ENCODE results near the gene TMEM179. TPM values are rescaled to one million over a fixed set of nuclear protein-coding genes. Genes with fewer than 3 reads are reported as not detected.

The TMEM179 gene
- total RNA-seq, 1 experiment from 2014 or later, result 3.4 TPM

DNA sequence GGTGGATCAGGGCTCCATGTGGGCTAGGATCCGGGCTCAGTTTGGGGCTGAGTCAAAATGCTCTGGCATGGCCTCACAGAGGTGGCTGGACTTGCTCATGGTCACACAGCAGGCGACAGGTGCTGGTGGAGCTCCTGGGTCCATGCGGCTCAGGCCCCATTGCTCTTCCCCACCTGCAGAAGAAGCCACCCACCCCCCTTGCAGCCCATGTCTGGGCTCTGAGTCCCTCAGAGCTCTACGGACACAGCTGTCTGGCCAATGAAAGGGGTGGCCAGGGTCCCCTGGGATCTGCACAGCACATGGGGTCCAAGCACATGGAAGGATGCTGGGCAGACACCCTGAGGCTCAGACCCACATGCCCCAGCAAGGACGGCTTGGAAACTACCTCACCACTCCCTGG is 42.0 kb downstream of the TMEM179 start:
- Histone ChIP-seq H3K4me1 (ENCODE audit: control insufficient read depth, insufficient read depth, low read length) (peaks cover 6% of the 10 kb centered on the region), H3K9me3 (ENCODE audit: control insufficient read depth, insufficient read depth, low read depth, low read length) (no peaks in the 10 kb centered on the region), H3K4me3 (ENCODE audit: low read depth in 2 of 2, low read length in 2 of 2) (no peak overlapping the region), H3K27me3 (ENCODE audit: control insufficient read depth, insufficient read depth, low read length) (no peaks in the 10 kb centered on the region), H3K27ac (ENCODE audit: low read length) (no peak overlapping the region), H3K36me3 (ENCODE audit: control insufficient read depth, insufficient read depth, low read length) (no peaks in the 10 kb centered on the region)
- intact Hi-C loops (cut with micrococcal nuclease; ENCODE audit: unreplicated experiment) (loop anchor here (10.0 kb wide), 1 partner anchor 488 kb away; no protein-coding TSS in a partner anchor), in situ Hi-C loops (cut with HindIII; ENCODE audit: low pct_unique_long_range_greater_than_20kb, low sequenced_read_pairs) (no loop called here)
- CTCF ChIA-PET, result interaction anchor here (0.9 kb wide), 1 partner anchor 424 kb away, joined by 5 read pairs; no protein-coding TSS in a partner anchor
- DNase-seq (ENCODE audit: low read depth, low spot score) (no peak), ATAC-seq (no peak)
- POLR2A ChIA-PET, result no interaction called here
- BruUV-seq (replicated peaks), result no TSS peak
- no peak for TF ChIP-seq SIN3A (IDR thresholded peaks at IDR 0.05; ENCODE audit: borderline replicate concordance, insufficient read depth, low read depth, low read length)
- TF ChIP-seq, protein P1, sequence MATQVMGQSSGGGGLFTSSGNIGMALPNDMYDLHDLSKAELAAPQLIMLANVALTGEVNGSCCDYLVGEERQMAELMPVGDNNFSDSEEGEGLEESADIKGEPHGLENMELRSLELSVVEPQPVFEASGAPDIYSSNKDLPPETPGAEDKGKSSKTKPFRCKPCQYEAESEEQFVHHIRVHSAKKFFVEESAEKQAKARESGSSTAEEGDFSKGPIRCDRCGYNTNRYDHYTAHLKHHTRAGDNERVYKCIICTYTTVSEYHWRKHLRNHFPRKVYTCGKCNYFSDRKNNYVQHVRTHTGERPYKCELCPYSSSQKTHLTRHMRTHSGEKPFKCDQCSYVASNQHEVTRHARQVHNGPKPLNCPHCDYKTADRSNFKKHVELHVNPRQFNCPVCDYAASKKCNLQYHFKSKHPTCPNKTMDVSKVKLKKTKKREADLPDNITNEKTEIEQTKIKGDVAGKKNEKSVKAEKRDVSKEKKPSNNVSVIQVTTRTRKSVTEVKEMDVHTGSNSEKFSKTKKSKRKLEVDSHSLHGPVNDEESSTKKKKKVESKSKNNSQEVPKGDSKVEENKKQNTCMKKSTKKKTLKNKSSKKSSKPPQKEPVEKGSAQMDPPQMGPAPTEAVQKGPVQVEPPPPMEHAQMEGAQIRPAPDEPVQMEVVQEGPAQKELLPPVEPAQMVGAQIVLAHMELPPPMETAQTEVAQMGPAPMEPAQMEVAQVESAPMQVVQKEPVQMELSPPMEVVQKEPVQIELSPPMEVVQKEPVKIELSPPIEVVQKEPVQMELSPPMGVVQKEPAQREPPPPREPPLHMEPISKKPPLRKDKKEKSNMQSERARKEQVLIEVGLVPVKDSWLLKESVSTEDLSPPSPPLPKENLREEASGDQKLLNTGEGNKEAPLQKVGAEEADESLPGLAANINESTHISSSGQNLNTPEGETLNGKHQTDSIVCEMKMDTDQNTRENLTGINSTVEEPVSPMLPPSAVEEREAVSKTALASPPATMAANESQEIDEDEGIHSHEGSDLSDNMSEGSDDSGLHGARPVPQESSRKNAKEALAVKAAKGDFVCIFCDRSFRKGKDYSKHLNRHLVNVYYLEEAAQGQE (IDR thresholded peaks at IDR 0.05; ENCODE audit: insufficient read depth in 1 of 2, low read depth in 2 of 2, low read length in 1 of 2), result no peak
- no peak for TF ChIP-seq TCF7L2 (IDR thresholded peaks at IDR 0.05; ENCODE audit: low read depth, low read length)
- TF ChIP-seq, protein P2, sequence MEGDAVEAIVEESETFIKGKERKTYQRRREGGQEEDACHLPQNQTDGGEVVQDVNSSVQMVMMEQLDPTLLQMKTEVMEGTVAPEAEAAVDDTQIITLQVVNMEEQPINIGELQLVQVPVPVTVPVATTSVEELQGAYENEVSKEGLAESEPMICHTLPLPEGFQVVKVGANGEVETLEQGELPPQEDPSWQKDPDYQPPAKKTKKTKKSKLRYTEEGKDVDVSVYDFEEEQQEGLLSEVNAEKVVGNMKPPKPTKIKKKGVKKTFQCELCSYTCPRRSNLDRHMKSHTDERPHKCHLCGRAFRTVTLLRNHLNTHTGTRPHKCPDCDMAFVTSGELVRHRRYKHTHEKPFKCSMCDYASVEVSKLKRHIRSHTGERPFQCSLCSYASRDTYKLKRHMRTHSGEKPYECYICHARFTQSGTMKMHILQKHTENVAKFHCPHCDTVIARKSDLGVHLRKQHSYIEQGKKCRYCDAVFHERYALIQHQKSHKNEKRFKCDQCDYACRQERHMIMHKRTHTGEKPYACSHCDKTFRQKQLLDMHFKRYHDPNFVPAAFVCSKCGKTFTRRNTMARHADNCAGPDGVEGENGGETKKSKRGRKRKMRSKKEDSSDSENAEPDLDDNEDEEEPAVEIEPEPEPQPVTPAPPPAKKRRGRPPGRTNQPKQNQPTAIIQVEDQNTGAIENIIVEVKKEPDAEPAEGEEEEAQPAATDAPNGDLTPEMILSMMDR (IDR thresholded peaks at IDR 0.05), result no peak
- TF ChIP-seq POLR2AphosphoS5 (IDR thresholded peaks at IDR 0.05; ENCODE audit: low read depth, low read length), result no peak

DNA sequence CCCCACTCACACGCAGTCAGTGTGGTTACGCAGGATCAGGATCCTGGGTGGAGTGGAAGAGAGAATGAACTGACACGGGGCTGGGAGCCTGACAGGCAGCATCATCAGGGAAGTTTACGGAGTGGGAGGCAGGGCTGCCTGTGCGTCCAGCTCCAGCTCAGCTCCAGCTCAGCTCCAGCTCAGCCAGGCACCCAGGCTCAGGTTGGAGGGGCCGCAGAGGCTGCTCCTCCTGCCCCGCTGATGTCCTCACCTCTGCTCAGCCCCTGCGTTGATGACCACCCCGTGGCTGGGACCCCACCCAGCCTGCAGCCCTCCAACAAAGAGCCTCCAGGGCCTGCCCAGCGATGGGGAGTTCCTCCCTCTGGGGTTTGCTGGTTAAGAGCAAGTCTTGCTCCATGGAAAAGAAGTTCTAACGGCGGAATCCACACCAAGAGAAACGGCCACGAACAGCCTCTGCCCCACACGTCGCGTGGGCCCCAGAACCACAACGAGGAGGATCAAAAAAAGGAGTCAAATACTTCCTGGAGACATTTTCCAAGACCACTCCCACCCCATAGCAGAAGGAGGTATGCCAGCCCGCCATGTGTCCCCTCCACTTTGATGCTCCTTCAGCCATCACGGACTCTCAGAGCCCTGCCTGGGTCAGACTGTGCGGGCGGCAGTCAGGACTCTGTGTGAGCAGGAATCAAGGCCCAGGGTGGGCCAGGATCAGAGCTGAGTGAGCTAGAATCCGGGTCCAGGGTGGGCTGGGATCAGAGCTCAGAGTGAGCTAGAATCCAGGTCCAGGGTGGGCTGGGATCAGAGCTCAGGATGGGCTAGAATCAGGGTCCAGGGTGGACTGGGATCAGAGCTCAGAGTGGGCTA is 42.7 kb downstream of the TMEM179 start:
- POLR2A ChIA-PET, result no interaction called here
- TF ChIP-seq TCF7L2 (IDR thresholded peaks at IDR 0.05; ENCODE audit: low read depth, low read length) (no peak), POLR2AphosphoS5 (IDR thresholded peaks at IDR 0.05; ENCODE audit: low read depth, low read length) (no peak), SIN3A (IDR thresholded peaks at IDR 0.05; ENCODE audit: borderline replicate concordance, insufficient read depth, low read depth, low read length) (no peak)
- TF ChIP-seq, protein P1 (IDR thresholded peaks at IDR 0.05; ENCODE audit: insufficient read depth in 1 of 2, low read depth in 2 of 2, low read length in 1 of 2), result no peak
- TF ChIP-seq, protein P2 (IDR thresholded peaks at IDR 0.05), result no peak
- ATAC-seq, result no peak
- intact Hi-C loops (cut with micrococcal nuclease; ENCODE audit: unreplicated experiment) (loop anchor here (10.0 kb wide), 1 partner anchor 487 kb away; no protein-coding TSS in a partner anchor), in situ Hi-C loops (cut with HindIII; ENCODE audit: low pct_unique_long_range_greater_than_20kb, low sequenced_read_pairs) (no loop called here)
- H3K4me3 ChIP-seq (ENCODE audit: low read depth in 2 of 2, low read length in 2 of 2), result no peak overlapping the region
- peaks cover 6% of the 10 kb centered on the region for H3K4me1 ChIP-seq (ENCODE audit: control insufficient read depth, insufficient read depth, low read length)
- no peaks in the 10 kb centered on the region for H3K9me3 ChIP-seq (ENCODE audit: control insufficient read depth, insufficient read depth, low read depth, low read length)
- H3K27me3 ChIP-seq (ENCODE audit: control insufficient read depth, insufficient read depth, low read length), result no peaks in the 10 kb centered on the region
- no peak overlapping the region for H3K27ac ChIP-seq (ENCODE audit: low read length)
- no TSS peak for BruUV-seq (replicated peaks)
- no peaks in the 10 kb centered on the region for H3K36me3 ChIP-seq (ENCODE audit: control insufficient read depth, insufficient read depth, low read length)
- CTCF ChIA-PET, result interaction anchor here (0.6 kb wide), 1 partner anchor 229 kb away, joined by 7 read pairs; no protein-coding TSS in a partner anchor
- no peak for DNase-seq (ENCODE audit: low read depth, low spot score)
